K562 (cell line): Measurements from ENCODE around the gene TP53RK. TPM values are rescaled to one million over a fixed set of nuclear protein-coding genes. Genes with fewer than 3 reads are reported as not detected.
A peak's percentile ranks its signal among the peaks of the same experiment; 100 is the strongest.

Source experiments
- CREB1 ChIP-seq, 2 experiments: sonication (generic) in 1 of 2; formaldehyde crosslinking in 1 of 2; IDR thresholded peaks; 2 replicates each; pipeline versions ENCODE4 v1.6.1 to v1.8.0; 2012 to 2022; ENCODE audit warnings: inconsistent platforms in 1 of 2, mild to moderate bottlenecking in 1 of 2, missing genetic modification reagents in 1 of 2, moderate library complexity in 1 of 2
- ESRRA ChIP-seq: fragments of 450-650 bp; IDR thresholded peaks from 2 replicates; pipeline ENCODE4 v1.6.1; 2014; ENCODE audit warnings: low read depth, mild to moderate bottlenecking, moderate library complexity, borderline replicate concordance
- FOXK2 ChIP-seq, 2 experiments: fragments of 450-650 bp; IDR thresholded peaks in 1 of 2; conservative IDR thresholded peaks in 1 of 2; 2 replicates each; pipeline ENCODE4 v1.6.1; 2016; ENCODE audit warnings: low read depth in 2 of 2, mild to moderate bottlenecking in 1 of 2
- GABPB1 ChIP-seq: sonication (generic); formaldehyde crosslinking; IDR thresholded peaks from 2 replicates; pipeline ENCODE4 v1.8.0; 2022; ENCODE audit warnings: mild to moderate bottlenecking, missing genetic modification reagents
- KLF10 ChIP-seq: fragments of 250-450 bp; sonication (Bioruptor Pico); IDR thresholded peaks from 2 replicates; pipeline ENCODE4 v1.6.1; 2021; ENCODE audit warnings: matching md5 sums
- MAZ ChIP-seq, 2 experiments: fragments of 450-650 bp in 1 of 2; sonication (generic) in 1 of 2; formaldehyde crosslinking; IDR thresholded peaks in 1 of 2; conservative IDR thresholded peaks in 1 of 2; 2 replicates each; pipeline versions ENCODE4 v1.4.0 to v1.5.0; 2020; ENCODE audit warnings: mild to moderate bottlenecking in 1 of 2, missing genetic modification reagents in 1 of 2
- PREB ChIP-seq: sonication (generic); formaldehyde crosslinking; IDR thresholded peaks from 2 replicates; pipeline ENCODE4 v1.8.1; 2023; ENCODE audit warnings: mild to moderate bottlenecking, missing genetic modification reagents
- RBBP5 ChIP-seq: fragments of 200-600 bp; sonication (generic); IDR thresholded peaks from 2 replicates; pipeline ENCODE4 v1.6.1; 2012; ENCODE audit warnings: borderline replicate concordance, mild to moderate bottlenecking, low read length, control low read depth, inconsistent platforms; ENCODE audit not compliant: insufficient read depth, poor library complexity, severe bottlenecking
- SMARCC2 ChIP-seq: fragments of 450-650 bp; IDR thresholded peaks from 2 replicates; pipeline ENCODE4 v1.6.1; 2017; ENCODE audit warnings: antibody characterized with exemption, moderate library complexity, mild to moderate bottlenecking, low read depth
- SP1 ChIP-seq: sonication (generic); formaldehyde crosslinking; IDR thresholded peaks from 2 replicates; pipeline ENCODE4 v1.8.1; 2022; ENCODE audit warnings: mild to moderate bottlenecking, missing genetic modification reagents
- SREBF1 ChIP-seq: fragments of 150-350 bp; IDR thresholded peaks from 2 replicates; pipeline ENCODE4 v1.6.1; 2014; ENCODE audit warnings: antibody characterized with exemption, low read depth, low read length, borderline replicate concordance
- TAF1 ChIP-seq: IDR thresholded peaks from 2 replicates; pipeline ENCODE4 v1.6.1; 2011; ENCODE audit warnings: mild to moderate bottlenecking, low read length, moderate library complexity; ENCODE audit not compliant: insufficient read depth, control insufficient read depth, severe bottlenecking; ENCODE audit errors: extremely low read depth
- ZNF121 ChIP-seq: sonication (generic); formaldehyde crosslinking; conservative IDR thresholded peaks from 2 replicates; pipeline ENCODE4 v1.8.0; 2022; ENCODE audit warnings: missing genetic modification reagents
- polyA plus RNA-seq, 8 experiments: library from polyadenylated mRNA; depleted of rRNA in 4 of 8; stranded (reverse) in 5 of 8; unstranded in 3 of 8; fragments of >200 nt; fragmentation: Nextera tagmentation in 2 of 8; fragmentation: Illumina TruSeq in 1 of 8; extraction: Ambion mirVana in 2 of 8; extraction: Trizol in 1 of 8; gene quantifications; 2 replicates each; pipeline versions ENCODE4 v1.2.1 to v1.2.3, GENCODE V29; 2011 to 2014; ENCODE audit warnings: inconsistent platforms in 1 of 8, missing spikeins in 1 of 8
- total RNA-seq, 7 experiments: library from RNA; depleted of rRNA in 6 of 7; stranded (reverse); fragments of >200 nt in 6 of 7; fragmentation: Illumina TruSeq in 2 of 7; extraction: Trizol in 2 of 7; gene quantifications; 2 replicates each; pipeline versions ENCODE4 v1.2.1 to v1.2.3, GENCODE V29; 2011 to 2021; ENCODE audit warnings: low replicate concordance in 1 of 7
- TF ChIP-seq, protein P1 (sequence below): sonication (generic); formaldehyde crosslinking; IDR thresholded peaks from 2 replicates; pipeline ENCODE4 v1.4.0; 2020; ENCODE audit warnings: mild to moderate bottlenecking, missing genetic modification reagents
- TF ChIP-seq, protein P2 (sequence below), 2 experiments: fragments of 450-650 bp; conservative IDR thresholded peaks; 2 replicates each; pipeline ENCODE4 v1.6.1; 2017; ENCODE audit warnings: mild to moderate bottlenecking in 2 of 2, moderate library complexity in 2 of 2
- TF ChIP-seq, protein P3 (sequence below): fragments of 250-450 bp; sonication (Bioruptor Pico); IDR thresholded peaks from 2 replicates; pipeline ENCODE4 v1.5.0; 2021
- TF ChIP-seq, protein P4 (sequence below): sonication (generic); formaldehyde crosslinking; IDR thresholded peaks from 2 replicates; pipeline ENCODE4 v1.8.1; 2023; ENCODE audit warnings: mild to moderate bottlenecking, missing genetic modification reagents

TP53RK gene
- total and polyA plus RNA-seq, 9 of the 15 experiments (the other 6 are each of a cell fraction or from before 2014, with no cell fraction given), result 2.9 to 43.5 (median 17.2) TPM

DNA sequence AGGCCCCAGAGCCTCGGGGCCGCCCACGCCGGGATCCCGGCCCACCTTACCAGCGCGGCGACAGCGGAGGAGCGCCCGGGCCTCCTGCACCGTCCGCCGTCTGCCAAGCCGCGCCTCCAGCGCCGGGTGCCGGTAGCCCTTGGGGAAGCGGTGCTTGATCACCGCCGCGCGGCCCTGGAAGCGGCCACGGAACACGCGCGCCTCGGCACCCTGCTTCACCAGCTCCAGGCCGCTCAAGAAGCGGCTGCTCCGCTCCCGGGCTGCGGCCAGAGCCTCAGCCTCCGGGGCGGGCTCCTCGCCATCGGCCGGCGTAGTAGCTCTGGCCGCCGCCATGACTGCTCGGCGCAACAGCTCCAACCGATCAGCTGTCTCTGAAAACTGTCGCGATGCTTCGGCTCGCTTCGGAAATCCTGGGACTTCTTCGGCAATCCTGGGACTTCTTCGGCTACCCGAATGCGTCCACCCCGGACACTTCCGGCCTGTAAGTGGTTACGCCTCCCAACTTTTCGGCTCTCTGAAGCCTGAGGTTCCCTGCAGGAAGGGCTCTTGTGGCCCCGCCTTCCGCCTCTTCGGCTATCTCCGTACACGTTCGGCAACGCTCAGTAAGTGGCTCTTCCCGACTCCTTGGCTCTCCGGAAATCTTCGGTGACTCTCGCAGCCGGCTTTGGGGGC lies at the start of gene TP53RK (continued):
- peak; percentile 94 for TF ChIP-seq RBBP5
- peak; percentile 85 for TF ChIP-seq TAF1
- TF ChIP-seq, protein P1, sequence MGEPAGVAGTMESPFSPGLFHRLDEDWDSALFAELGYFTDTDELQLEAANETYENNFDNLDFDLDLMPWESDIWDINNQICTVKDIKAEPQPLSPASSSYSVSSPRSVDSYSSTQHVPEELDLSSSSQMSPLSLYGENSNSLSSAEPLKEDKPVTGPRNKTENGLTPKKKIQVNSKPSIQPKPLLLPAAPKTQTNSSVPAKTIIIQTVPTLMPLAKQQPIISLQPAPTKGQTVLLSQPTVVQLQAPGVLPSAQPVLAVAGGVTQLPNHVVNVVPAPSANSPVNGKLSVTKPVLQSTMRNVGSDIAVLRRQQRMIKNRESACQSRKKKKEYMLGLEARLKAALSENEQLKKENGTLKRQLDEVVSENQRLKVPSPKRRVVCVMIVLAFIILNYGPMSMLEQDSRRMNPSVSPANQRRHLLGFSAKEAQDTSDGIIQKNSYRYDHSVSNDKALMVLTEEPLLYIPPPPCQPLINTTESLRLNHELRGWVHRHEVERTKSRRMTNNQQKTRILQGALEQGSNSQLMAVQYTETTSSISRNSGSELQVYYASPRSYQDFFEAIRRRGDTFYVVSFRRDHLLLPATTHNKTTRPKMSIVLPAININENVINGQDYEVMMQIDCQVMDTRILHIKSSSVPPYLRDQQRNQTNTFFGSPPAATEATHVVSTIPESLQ, result 0 out of 2 replicates have a peak, but pooled peaks have one; percentile 88
- TF ChIP-seq, protein P2, sequence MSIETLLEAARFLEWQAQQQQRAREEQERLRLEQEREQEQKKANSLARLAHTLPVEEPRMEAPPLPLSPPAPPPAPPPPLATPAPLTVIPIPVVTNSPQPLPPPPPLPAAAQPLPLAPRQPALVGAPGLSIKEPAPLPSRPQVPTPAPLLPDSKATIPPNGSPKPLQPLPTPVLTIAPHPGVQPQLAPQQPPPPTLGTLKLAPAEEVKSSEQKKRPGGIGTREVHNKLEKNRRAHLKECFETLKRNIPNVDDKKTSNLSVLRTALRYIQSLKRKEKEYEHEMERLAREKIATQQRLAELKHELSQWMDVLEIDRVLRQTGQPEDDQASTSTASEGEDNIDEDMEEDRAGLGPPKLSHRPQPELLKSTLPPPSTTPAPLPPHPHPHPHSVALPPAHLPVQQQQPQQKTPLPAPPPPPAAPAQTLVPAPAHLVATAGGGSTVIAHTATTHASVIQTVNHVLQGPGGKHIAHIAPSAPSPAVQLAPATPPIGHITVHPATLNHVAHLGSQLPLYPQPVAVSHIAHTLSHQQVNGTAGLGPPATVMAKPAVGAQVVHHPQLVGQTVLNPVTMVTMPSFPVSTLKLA (conservative IDR thresholded peaks at IDR 0.05), result peak in 1 of 2 experiments; percentile 82; a peak in 2 of 4 replicates
- 0 out of 2 replicates have a peak, but pooled peaks have one; percentile 69 for TF ChIP-seq PREB (CRISPR knock-in tag)
- no peak for TF ChIP-seq CREB1 (IDR thresholded peaks at IDR 0.05)
- TF ChIP-seq CREB1 (CRISPR knock-in tag; IDR thresholded peaks at IDR 0.05), result peak; percentile 67; the same call in 1 of the 2 replicates
- TF ChIP-seq ZNF121 (CRISPR knock-in tag), result peak; percentile 38; the same call in 1 of the 2 replicates
- TF ChIP-seq, protein P3, sequence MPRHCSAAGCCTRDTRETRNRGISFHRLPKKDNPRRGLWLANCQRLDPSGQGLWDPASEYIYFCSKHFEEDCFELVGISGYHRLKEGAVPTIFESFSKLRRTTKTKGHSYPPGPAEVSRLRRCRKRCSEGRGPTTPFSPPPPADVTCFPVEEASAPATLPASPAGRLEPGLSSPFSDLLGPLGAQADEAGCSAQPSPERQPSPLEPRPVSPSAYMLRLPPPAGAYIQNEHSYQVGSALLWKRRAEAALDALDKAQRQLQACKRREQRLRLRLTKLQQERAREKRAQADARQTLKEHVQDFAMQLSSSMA (CRISPR knock-in tag), result peak; percentile 71; the same call in 1 of the 2 replicates
- TF ChIP-seq MAZ (CRISPR knock-in tag; conservative IDR thresholded peaks at IDR 0.05 in 1 of 2, IDR thresholded peaks at IDR 0.05 in 1 of 2), result peak in 1 of 2 experiments; percentile 51; a peak in 1 of 4 replicates
- peak; percentile 87 for TF ChIP-seq GABPB1 (CRISPR knock-in tag)
- no peak for TF ChIP-seq SMARCC2
- TF ChIP-seq, protein P4, sequence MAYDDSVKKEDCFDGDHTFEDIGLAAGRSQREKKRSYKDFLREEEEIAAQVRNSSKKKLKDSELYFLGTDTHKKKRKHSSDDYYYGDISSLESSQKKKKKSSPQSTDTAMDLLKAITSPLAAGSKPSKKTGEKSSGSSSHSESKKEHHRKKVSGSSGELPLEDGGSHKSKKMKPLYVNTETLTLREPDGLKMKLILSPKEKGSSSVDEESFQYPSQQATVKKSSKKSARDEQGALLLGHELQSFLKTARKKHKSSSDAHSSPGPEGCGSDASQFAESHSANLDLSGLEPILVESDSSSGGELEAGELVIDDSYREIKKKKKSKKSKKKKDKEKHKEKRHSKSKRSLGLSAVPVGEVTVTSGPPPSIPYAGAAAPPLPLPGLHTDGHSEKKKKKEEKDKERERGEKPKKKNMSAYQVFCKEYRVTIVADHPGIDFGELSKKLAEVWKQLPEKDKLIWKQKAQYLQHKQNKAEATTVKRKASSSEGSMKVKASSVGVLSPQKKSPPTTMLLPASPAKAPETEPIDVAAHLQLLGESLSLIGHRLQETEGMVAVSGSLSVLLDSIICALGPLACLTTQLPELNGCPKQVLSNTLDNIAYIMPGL (CRISPR knock-in tag), result peak; percentile 82; the same call in 1 of the 2 replicates
- TF ChIP-seq KLF10 (CRISPR knock-in tag), result no peak
- 0 out of 4 replicates have a peak, but pooled peaks of 1 of the 2 experiments have one; percentile 20 for TF ChIP-seq FOXK2 (conservative IDR thresholded peaks at IDR 0.05 in 1 of 2, IDR thresholded peaks at IDR 0.05 in 1 of 2; ENCODE audit: low read depth in 2 of 2)
- TF ChIP-seq SREBF1, result no peak
- TF ChIP-seq ESRRA, result 0 out of 2 replicates have a peak, but pooled peaks have one; percentile 26
- peak; percentile 37; the same call in 1 of the 2 replicates for TF ChIP-seq SP1
